Thyroid gland (tissue), 4 donors: ENCODE results near the gene GPC6. TPM values are rescaled to one million over a fixed set of nuclear protein-coding genes. Genes with fewer than 3 reads are reported as not detected.

Experiments used
- DNase-seq, 2 donors: peaks; one replicate each; pipeline ENCODE4 v3.0.0-alpha.2; 2019
- H3K27ac ChIP-seq, 3 donors: fragments of 200-600 bp; sonication (generic); 1 replicate in 2 of 3; 2 replicates in 1 of 3; pipeline ENCODE4 v1.5.1; 2016 to 2019; ENCODE audit warnings: mild to moderate bottlenecking in 1 of 3, moderate library complexity in 1 of 3
- H3K27me3 ChIP-seq: fragments of 200-600 bp; sonication (generic); one replicate; pipeline ENCODE4 v1.5.1; 2019
- H3K36me3 ChIP-seq, 2 donors: fragments of 200-600 bp; sonication (generic); one replicate each; pipeline ENCODE4 v1.5.1; 2016 to 2019
- H3K4me1 ChIP-seq, 2 donors: fragments of 200-600 bp; sonication (generic); one replicate each; pipeline ENCODE4 v1.5.1; 2017 to 2019
- H3K4me3 ChIP-seq, 3 donors: fragments of 200-600 bp; sonication (generic); replicated peaks in 1 of 3; 1 replicate in 2 of 3; 2 replicates in 1 of 3; pipeline ENCODE4 v1.5.1; 2016; ENCODE audit warnings: mild to moderate bottlenecking in 1 of 3
- H3K9me3 ChIP-seq: fragments of 200-600 bp; sonication (generic); one replicate; pipeline ENCODE4 v1.5.1; 2017
- POLR2A ChIP-seq, 2 donors: fragments of 450-650 bp; IDR thresholded peaks; one replicate each; pipeline ENCODE4 v1.6.1; 2017; ENCODE audit warnings: antibody characterized with exemption in 2 of 2, mild to moderate bottlenecking in 2 of 2, moderate library complexity in 1 of 2
- WGBS, 2 donors: methylation state at CpG; one replicate each; pipeline ENCODE4 v1.1.5; 2017; 5-methylcytosine and 5-hydroxymethylcytosine counted together
- intact Hi-C: fragments of 100-400 bp; cut with DNase I; formaldehyde crosslinking; loops from one replicate; pipeline ENCODE4 v1.15.1; 2023
- total RNA-seq, 4 donors: library from RNA; depleted of rRNA; stranded (reverse); fragments of >200 nt; gene quantifications; one replicate each; pipeline ENCODE4 v1.2.3, GENCODE V29; 2016
- TF ChIP-seq, protein P1 (sequence below), 6 experiments: fragments of 200-600 bp in 3 of 6; fragments of 450-650 bp in 3 of 6; sonication (generic) in 3 of 6; IDR thresholded peaks; one replicate each; pipeline ENCODE4 v1.5.1; 2016 to 2019; ENCODE audit warnings: antibody characterized with exemption in 6 of 6, mild to moderate bottlenecking in 2 of 6, inconsistent platforms in 1 of 6, moderate library complexity in 1 of 6

The GPC6 gene
- total RNA-seq, 4 donors from 2014 or later = 2.8 to 13.4 (median 7.5) TPM

DNA sequence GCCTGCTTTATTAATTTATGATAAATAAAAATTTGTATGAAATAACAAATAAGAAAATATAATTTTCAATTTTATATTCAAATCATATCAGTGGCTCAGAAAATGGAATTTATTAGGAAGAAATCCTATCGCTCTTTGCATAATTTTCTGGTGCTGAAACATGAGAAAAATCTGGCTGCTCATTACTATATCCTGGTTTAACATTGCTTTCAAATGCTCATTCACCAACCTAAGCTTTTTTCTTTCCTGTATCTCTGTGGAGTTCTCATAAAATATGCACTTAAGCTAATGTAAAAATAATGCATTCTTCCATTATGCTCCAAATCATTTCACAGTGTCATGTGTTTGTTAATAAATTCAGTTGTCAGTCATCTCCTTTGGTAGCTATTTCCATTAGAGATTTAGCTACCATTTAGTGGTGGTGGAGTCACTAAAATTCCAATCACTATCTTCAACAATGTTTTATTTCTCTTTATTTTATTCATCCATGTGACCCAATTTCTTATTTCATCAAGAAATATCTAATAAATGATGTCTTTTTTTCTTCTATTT, 754.9 kb downstream of the GPC6 start:
- intact Hi-C loops = no loop called here
- no peak for DNase-seq
- no peak for TF ChIP-seq POLR2A (IDR thresholded peaks at IDR 0.05)
- TF ChIP-seq, protein P1, sequence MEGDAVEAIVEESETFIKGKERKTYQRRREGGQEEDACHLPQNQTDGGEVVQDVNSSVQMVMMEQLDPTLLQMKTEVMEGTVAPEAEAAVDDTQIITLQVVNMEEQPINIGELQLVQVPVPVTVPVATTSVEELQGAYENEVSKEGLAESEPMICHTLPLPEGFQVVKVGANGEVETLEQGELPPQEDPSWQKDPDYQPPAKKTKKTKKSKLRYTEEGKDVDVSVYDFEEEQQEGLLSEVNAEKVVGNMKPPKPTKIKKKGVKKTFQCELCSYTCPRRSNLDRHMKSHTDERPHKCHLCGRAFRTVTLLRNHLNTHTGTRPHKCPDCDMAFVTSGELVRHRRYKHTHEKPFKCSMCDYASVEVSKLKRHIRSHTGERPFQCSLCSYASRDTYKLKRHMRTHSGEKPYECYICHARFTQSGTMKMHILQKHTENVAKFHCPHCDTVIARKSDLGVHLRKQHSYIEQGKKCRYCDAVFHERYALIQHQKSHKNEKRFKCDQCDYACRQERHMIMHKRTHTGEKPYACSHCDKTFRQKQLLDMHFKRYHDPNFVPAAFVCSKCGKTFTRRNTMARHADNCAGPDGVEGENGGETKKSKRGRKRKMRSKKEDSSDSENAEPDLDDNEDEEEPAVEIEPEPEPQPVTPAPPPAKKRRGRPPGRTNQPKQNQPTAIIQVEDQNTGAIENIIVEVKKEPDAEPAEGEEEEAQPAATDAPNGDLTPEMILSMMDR (IDR thresholded peaks at IDR 0.05) = no peak
- Histone ChIP-seq H3K4me3 (no peak overlapping the region), H3K27me3 (no peaks in the 10 kb centered on the region), H3K4me1 (no peaks in the 10 kb centered on the region), H3K36me3 (no peaks in the 10 kb centered on the region), H3K9me3 (no peaks in the 10 kb centered on the region), H3K27ac (no peak overlapping the region)
- WGBS, 2 donors = 80 to 83% methylated on average over 1 of the region's 1 CpG

DNA sequence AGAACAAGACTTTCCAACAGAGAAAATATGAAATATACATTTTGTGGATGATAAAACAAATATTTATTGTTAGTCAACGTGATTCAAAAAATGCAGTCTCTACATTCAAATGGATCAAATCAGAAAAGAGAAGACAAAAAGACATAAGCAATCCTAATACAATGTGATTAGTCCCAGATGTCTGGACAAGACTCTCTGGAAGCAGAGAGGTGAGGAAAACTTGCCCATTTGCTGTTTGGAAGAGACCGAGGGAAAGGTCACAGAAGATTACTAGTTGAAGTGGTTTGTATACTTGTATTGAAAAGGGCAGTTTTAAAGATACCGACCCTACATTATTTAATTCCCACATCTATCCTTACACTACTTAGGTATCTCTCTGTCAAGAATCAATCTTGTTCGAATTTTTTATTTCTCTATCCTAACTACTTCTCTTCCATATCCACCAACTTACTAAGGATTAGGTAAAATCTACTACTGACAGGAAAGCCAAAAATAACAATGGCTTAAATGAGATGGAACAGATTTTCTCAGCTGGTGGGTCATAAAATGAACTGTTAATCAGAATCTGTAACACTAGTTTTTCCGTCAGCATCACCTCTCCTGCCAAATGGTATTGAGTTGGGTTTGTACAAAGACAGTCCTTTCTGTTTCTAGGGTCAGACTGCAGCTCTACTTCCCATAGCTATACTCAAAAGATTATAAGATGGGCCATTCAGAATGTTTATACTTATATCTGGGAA, 755.7 kb downstream of the GPC6 start:
- intact Hi-C loops = no loop called here
- Histone ChIP-seq H3K4me3 (no peak overlapping the region), H3K9me3 (no peaks in the 10 kb centered on the region), H3K27me3 (no peaks in the 10 kb centered on the region), H3K4me1 (no peaks in the 10 kb centered on the region), H3K36me3 (no peaks in the 10 kb centered on the region), H3K27ac (no peak overlapping the region)
- WGBS, 2 donors = 77 to 80% methylated on average over 5 of the region's 5 CpGs
- DNase-seq = no peak
- TF ChIP-seq, protein P1 (IDR thresholded peaks at IDR 0.05) = no peak
- no peak for TF ChIP-seq POLR2A (IDR thresholded peaks at IDR 0.05)

DNA sequence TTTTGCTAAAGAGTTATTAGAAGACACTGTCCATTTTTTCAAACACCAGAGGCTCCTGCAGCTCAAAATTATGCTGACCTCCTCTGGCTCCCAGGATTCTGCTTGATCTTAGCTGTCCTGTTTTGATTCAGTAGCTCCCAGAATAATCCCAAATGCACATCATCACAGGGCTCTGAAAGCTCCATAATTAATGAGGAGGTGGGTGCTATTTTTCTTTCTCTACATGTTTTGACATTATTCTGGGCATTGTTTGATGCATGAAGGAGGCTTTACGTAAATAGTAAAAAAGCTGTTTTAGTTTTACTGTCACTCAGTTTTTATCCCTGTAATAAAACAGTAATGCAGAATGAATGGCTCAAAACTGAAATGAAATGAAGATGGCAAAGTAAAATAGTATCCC, 757.4 kb downstream of the GPC6 start:
- Histone ChIP-seq H3K9me3 (no peaks in the 10 kb centered on the region), H3K27me3 (no peaks in the 10 kb centered on the region), H3K4me1 (no peaks in the 10 kb centered on the region), H3K27ac (no peak overlapping the region), H3K4me3 (no peak overlapping the region), H3K36me3 (no peaks in the 10 kb centered on the region)
- intact Hi-C loops = no loop called here
- TF ChIP-seq, protein P1 (IDR thresholded peaks at IDR 0.05) = no peak
- no peak for TF ChIP-seq POLR2A (IDR thresholded peaks at IDR 0.05)
- DNase-seq = no peak
- WGBS, 2 donors = 88 to 97% methylated on average over 1 of the region's 1 CpG

DNA sequence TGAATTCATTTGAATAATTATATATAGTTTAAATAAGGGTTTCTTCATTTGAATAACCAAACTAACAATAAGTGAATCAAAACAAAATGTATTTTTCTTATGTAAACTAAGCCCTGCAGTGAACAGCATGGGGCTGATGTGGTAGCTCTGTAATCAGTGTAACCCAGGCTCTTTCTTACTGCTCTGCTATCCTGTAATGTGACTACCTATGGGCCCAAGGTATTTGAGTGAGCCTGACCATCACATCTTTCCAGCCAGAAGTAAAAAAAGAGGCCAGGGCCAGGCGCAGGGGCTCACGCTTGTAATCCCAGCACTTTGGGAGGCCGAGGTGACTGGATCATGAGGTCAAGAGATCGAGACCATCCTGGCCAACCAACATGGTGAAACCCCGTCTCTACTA, 758.3 kb downstream of the GPC6 start:
- WGBS, 2 donors = 88 to 90% methylated on average over 5 of the region's 5 CpGs
- Histone ChIP-seq H3K9me3 (no peaks in the 10 kb centered on the region), H3K27ac (no peak overlapping the region), H3K27me3 (no peaks in the 10 kb centered on the region), H3K4me1 (no peaks in the 10 kb centered on the region), H3K4me3 (no peak overlapping the region), H3K36me3 (no peaks in the 10 kb centered on the region)
- TF ChIP-seq POLR2A (IDR thresholded peaks at IDR 0.05) = no peak
- TF ChIP-seq, protein P1 (IDR thresholded peaks at IDR 0.05) = no peak
- intact Hi-C loops = no loop called here
- no peak for DNase-seq

DNA sequence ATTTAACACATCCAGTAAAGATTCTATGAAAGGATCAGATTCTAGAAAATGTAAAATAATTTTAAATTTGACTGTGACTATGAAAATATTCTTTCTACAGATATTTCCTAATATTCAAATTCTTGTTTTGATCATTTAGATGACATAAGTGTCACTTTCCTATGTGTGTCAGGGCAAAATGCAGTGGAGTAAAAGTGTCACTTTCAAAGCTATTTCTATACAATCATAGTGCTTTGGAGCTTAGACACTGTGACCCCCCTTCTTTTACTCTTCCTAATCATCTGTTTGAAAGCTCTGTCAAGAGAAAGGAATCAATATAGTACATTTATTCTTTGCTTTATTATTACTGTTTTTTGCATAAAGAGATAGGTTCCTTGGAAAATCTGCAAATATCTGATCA, 760.9 kb downstream of the GPC6 start:
- DNase-seq = no peak
- Histone ChIP-seq H3K4me3 (no peak overlapping the region), H3K36me3 (no peaks in the 10 kb centered on the region), H3K27me3 (no peaks in the 10 kb centered on the region), H3K27ac (no peak overlapping the region), H3K9me3 (no peaks in the 10 kb centered on the region), H3K4me1 (no peaks in the 10 kb centered on the region)
- intact Hi-C loops = no loop called here
- TF ChIP-seq POLR2A (IDR thresholded peaks at IDR 0.05) = no peak
- TF ChIP-seq, protein P1 (IDR thresholded peaks at IDR 0.05) = no peak
